ENCODE data around the gene TBL1X.

TBL1X gene

GRCh38 chrX:9781941-9782340 is 317.1 kb downstream of the TBL1X start:
- no peak for FAIRE-seq

- no peak for FAIRE-seq
Measured at GRCh38 chrX:9784332-9784731, 319.5 kb downstream of the TBL1X start.

- no peak for FAIRE-seq
Measured at GRCh38 chrX:9785254-9785943, 320.5 kb downstream of the TBL1X start.

- FAIRE-seq: no peak
Measured at GRCh38 chrX:9785944-9786797, 321.3 kb downstream of the TBL1X start, which contains the start of gene SHROOM2. TSS of gene SHROOM2 (plus strand) at chrX:9786429. CDS start at chrX:9786546, 117 bp downstream.

GRCh38 chrX:9786798-9787635 is 322.2 kb downstream of the TBL1X start:
- FAIRE-seq: no peak

- no peak for FAIRE-seq
Measured at GRCh38 chrX:9788911-9789310, 324.1 kb downstream of the TBL1X start.

GRCh38 chrX:9789555-9789954 is 324.7 kb downstream of the TBL1X start:
- FAIRE-seq: no peak

All from colon (tissue), 2 donors.